Omental fat pad (tissue), 4 donors: ENCODE results near the gene PRDM11. TPM values are rescaled to one million over a fixed set of nuclear protein-coding genes. Genes with fewer than 3 reads are reported as not detected.

ENCODE experiments used
- ATAC-seq: fragments of 150-250 bp; one replicate; pipeline ENCODE4 v1.9.1; 2016; ENCODE audit warnings: mild to moderate bottlenecking, moderate library complexity; ENCODE audit not compliant: low FRiP score
- DNase-seq: peaks from one replicate; pipeline ENCODE4 v3.0.0-alpha.2; 2019; ENCODE audit warnings: low spot score
- CTCF ChIP-seq, 3 donors: fragments of 450-650 bp; IDR thresholded peaks; one replicate each; pipeline ENCODE4 v1.5.1; 2016 to 2017; ENCODE audit warnings: antibody characterized with exemption in 3 of 3, mild to moderate bottlenecking in 3 of 3, moderate library complexity in 2 of 3
- total RNA-seq, 4 donors: library from RNA; depleted of rRNA; stranded (reverse); fragments of >200 nt; gene quantifications; one replicate each; pipeline ENCODE4 v1.1.0, GENCODE V29; 2016

PRDM11 gene
- total RNA-seq, 4 donors from 2014 or later = 7.0 to 15.6 (median 10.7) TPM

GRCh38 chr11:45232341-45233080, 86.1 kb downstream of the PRDM11 start:
- no peak for DNase-seq
- ATAC-seq = no peak
- no peak for TF ChIP-seq CTCF (IDR thresholded peaks at IDR 0.05)

- no peak for ATAC-seq
- TF ChIP-seq CTCF (IDR thresholded peaks at IDR 0.05) = no peak
These were observed 86.8 kb downstream of the PRDM11 start for GRCh38 chr11:45233121-45233803.

GRCh38 chr11:45233804-45234170, 87.3 kb downstream of the PRDM11 start:
- no peak for DNase-seq
- no peak for TF ChIP-seq CTCF (IDR thresholded peaks at IDR 0.05)
- ATAC-seq = no peak

More at GRCh38 chr11:45233121-45233803, 86.8 kb downstream of the PRDM11 start:
- peak; percentile 62 for DNase-seq

- TF ChIP-seq CTCF (IDR thresholded peaks at IDR 0.05) = no peak
- ATAC-seq (no peak), DNase-seq (no peak)
These were observed 88.0 kb downstream of the PRDM11 start for GRCh38 chr11:45234306-45235006.

GRCh38 chr11:45237711-45238315, 91.4 kb downstream of the PRDM11 start:
- no peak for DNase-seq
- ATAC-seq = no peak
- TF ChIP-seq CTCF (IDR thresholded peaks at IDR 0.05) = no peak

GRCh38 chr11:45238724-45239123, 92.3 kb downstream of the PRDM11 start:
- no peak for ATAC-seq
- TF ChIP-seq CTCF (IDR thresholded peaks at IDR 0.05) = no peak
- no peak for DNase-seq
